Hippocampal formation (tissue), 2 donors: ENCODE results near the gene ANKRD27.
"Not testable (repeated sequence)": the region's sequence is repeated elsewhere in the genome, so short reads cannot be mapped to it uniquely, and the experiment has no call there.

Experiments
- DNase-seq, 2 donors: peaks; one replicate each; lab custom pipeline; 2025; lab: John Stamatoyannopoulos, UW

Gene ANKRD27

GRCh38 chr19:32603961-32604360 is 71.0 kb downstream of the ANKRD27 start:
- DNase-seq, result no peak

GRCh38 chr19:32599736-32600157 is 75.2 kb downstream of the ANKRD27 start:
- peak; percentile 4 to 56 for DNase-seq

GRCh38 chr19:32599258-32599657 is 75.7 kb downstream of the ANKRD27 start:
- no peak for DNase-seq

GRCh38 chr19:32598022-32598421 is 77.0 kb downstream of the ANKRD27 start:
- no peak for DNase-seq

GRCh38 chr19:32595491-32595890 is 79.5 kb downstream of the ANKRD27 start:
- DNase-seq, result no peak

GRCh38 chr19:32594021-32594420 is 81.0 kb downstream of the ANKRD27 start:
- no peak for DNase-seq

- DNase-seq, result not testable (repeated sequence)
Measured at GRCh38 chr19:32587747-32588504, 87.1 kb downstream of the ANKRD27 start.

GRCh38 chr19:32581705-32582179 is 93.2 kb downstream of the ANKRD27 start:
- DNase-seq, result peak in 1 of 2 donors; percentile 7

- peak; percentile 93 to 94 for DNase-seq
Measured at GRCh38 chr19:32580901-32581704, 93.9 kb downstream of the ANKRD27 start, which contains the start of gene PDCD5. Gene PDCD5, plus strand, starts transcription at chr19:32581190. Its CDS starts 72 bp downstream, at chr19:32581262.

GRCh38 chr19:32580353-32580900 is 94.6 kb downstream of the ANKRD27 start:
- no peak for DNase-seq

- no peak for DNase-seq
Measured at GRCh38 chr19:32576790-32577189, 98.2 kb downstream of the ANKRD27 start.

GRCh38 chr19:32573492-32573794 is 101.5 kb downstream of the ANKRD27 start:
- DNase-seq, result no peak

GRCh38 chr19:32572700-32573491 is 102.1 kb downstream of the ANKRD27 start:
- DNase-seq, result not testable (repeated sequence)

- not testable (repeated sequence) for DNase-seq
Measured at GRCh38 chr19:32571471-32572075, 103.4 kb downstream of the ANKRD27 start.

GRCh38 chr19:32570081-32570785 is 104.7 kb downstream of the ANKRD27 start:
- DNase-seq, result peak; percentile 35 to 75

GRCh38 chr19:32567486-32567885 is 107.5 kb downstream of the ANKRD27 start:
- no peak for DNase-seq

- DNase-seq, result no peak
Measured at GRCh38 chr19:32566246-32566830, 108.6 kb downstream of the ANKRD27 start.

- DNase-seq, result no peak
Measured at GRCh38 chr19:32563761-32564160, 111.2 kb downstream of the ANKRD27 start.

GRCh38 chr19:32558607-32559228 is 116.3 kb downstream of the ANKRD27 start:
- no peak for DNase-seq

GRCh38 chr19:32555786-32556185 is 119.2 kb downstream of the ANKRD27 start:
- DNase-seq, result no peak
